Natural killer cell (primary cell): ENCODE measurements around the gene DDX21. TPM values are rescaled to one million over a fixed set of nuclear protein-coding genes. Genes with fewer than 3 reads are reported as not detected.
A peak's percentile ranks its signal among the peaks of the same experiment; 100 is the strongest.
"Not testable (repeated sequence)": the region's sequence is repeated elsewhere in the genome, so short reads cannot be mapped to it uniquely, and the experiment has no call there.

Source experiments
- ATAC-seq, 3 donors: fragments of 150-1000 bp in 2 of 3; fragments of 200-7000 bp in 1 of 3; cut with Tn5 transposase; 1 replicate in 1 of 3; 2 replicates in 2 of 3; pipeline ENCODE4 v1.10.0; 2021; ENCODE audit warnings: mild to moderate bottlenecking in 2 of 3, moderate library complexity in 2 of 3
- DNase-seq, 2 donors: peaks; one replicate each; pipeline versions ENCODE4 v3.0.0 to v3.0.0-alpha.2; 2013 to 2021; ENCODE audit warnings: mixed read lengths in 1 of 2
- H3K27ac ChIP-seq: one replicate; pipeline ENCODE4 v1.5.1; 2013; ENCODE audit warnings: mild to moderate bottlenecking, low read length
- H3K27me3 ChIP-seq: one replicate; pipeline ENCODE4 v1.6.1; 2013; ENCODE audit warnings: low read length; ENCODE audit not compliant: control insufficient read depth, insufficient read depth
- H3K36me3 ChIP-seq: one replicate; pipeline ENCODE4 v1.6.1; 2013; ENCODE audit warnings: low read length; ENCODE audit not compliant: control insufficient read depth, insufficient read depth
- H3K4me1 ChIP-seq: one replicate; pipeline ENCODE4 v1.6.1; 2013; ENCODE audit warnings: low read length; ENCODE audit not compliant: control insufficient read depth, insufficient read depth
- H3K4me3 ChIP-seq: one replicate; pipeline ENCODE4 v1.5.1; 2013; ENCODE audit warnings: low read length
- H3K9me3 ChIP-seq: one replicate; pipeline ENCODE4 v1.6.1; 2013; ENCODE audit warnings: low read length; ENCODE audit not compliant: control insufficient read depth, insufficient read depth
- H3K27ac Mint-ChIP-seq, 2 donors: one replicate each; pipeline ENCODE4 v1.8.0; 2022; ENCODE audit warnings: mild to moderate bottlenecking in 2 of 2, mixed read lengths in 2 of 2, moderate library complexity in 1 of 2
- H3K27me3 Mint-ChIP-seq, 2 donors: one replicate each; pipeline ENCODE4 v1.8.0; 2022; ENCODE audit warnings: low read depth in 2 of 2, mixed read lengths in 2 of 2
- H3K36me3 Mint-ChIP-seq: one replicate; pipeline ENCODE4 v1.8.0; 2022; ENCODE audit warnings: mixed read lengths
- H3K4me1 Mint-ChIP-seq, 2 donors: one replicate each; pipeline ENCODE4 v1.8.0; 2022; ENCODE audit warnings: mixed read lengths in 2 of 2
- H3K4me3 Mint-ChIP-seq: one replicate; pipeline ENCODE4 v1.8.0; 2022; ENCODE audit warnings: mild to moderate bottlenecking, moderate library complexity, mixed read lengths
- H3K9me3 Mint-ChIP-seq, 2 donors: one replicate each; pipeline ENCODE4 v1.8.0; 2022; ENCODE audit warnings: mixed read lengths in 2 of 2
- WGBS: methylation state at CpG from one replicate; pipeline ENCODE4 v1.1.7; 2013; ENCODE audit warnings: missing lambda C conversion rate; ENCODE audit not compliant: insufficient coverage; 5-methylcytosine and 5-hydroxymethylcytosine counted together
- intact Hi-C: fragments of 100-400 bp; cut with micrococcal nuclease; formaldehyde crosslinking; loops from one replicate; pipeline ENCODE4 v1.14.2; 2022
- total RNA-seq, 4 donors: library from RNA; stranded (reverse); fragments of 120-200 nt in 1 of 4; gene quantifications; one replicate each; pipeline versions ENCODE4 v1.2.3 to v1.2.4, GENCODE V29; 2013 to 2022
- TF ChIP-seq, protein P1 (sequence below): fragments of 200-600 bp; IDR thresholded peaks from one replicate; pipeline ENCODE4 v1.8.0; 2022; ENCODE audit warnings: antibody characterized with exemption

Gene DDX21
- 10 to 100 TPM; 59.0 to 62.1 (median 59.8) TPM for total RNA-seq
- 67.4 TPM for total RNA-seq (2013)

GRCh38 chr10:68955832-68956532 lies at the start of gene DDX21:
Gene DDX21 (plus strand): TSS chr10:68956170. CDS start chr10:68956226, 56 bp downstream.
- H3K4me3 ChIP-seq, result peak within 1 kb of the TSS; percentile 72
- H3K9me3 ChIP-seq, result no peaks in the 10 kb centered on the region
- peak within 1 kb of the TSS; percentile 99 for H3K4me3 Mint-ChIP-seq
- H3K27ac ChIP-seq, result peak within 1 kb of the TSS; percentile 86
- intact Hi-C loops, result loop anchor here (1.0 to 5.0 kb wide), 5 partner anchors 55 to 451 kb away; partner anchors contain the start of gene DDX50
- peaks cover 13% of the 10 kb centered on the region for H3K36me3 ChIP-seq
- no peaks in the 10 kb centered on the region for H3K27me3 Mint-ChIP-seq
- H3K27me3 ChIP-seq, result no peaks in the 10 kb centered on the region
- H3K36me3 Mint-ChIP-seq, result peaks cover 9% of the 10 kb centered on the region
- H3K4me1 Mint-ChIP-seq, result peaks cover 31 to 38% of the 10 kb centered on the region in 2 donors
- TF ChIP-seq, protein P1, sequence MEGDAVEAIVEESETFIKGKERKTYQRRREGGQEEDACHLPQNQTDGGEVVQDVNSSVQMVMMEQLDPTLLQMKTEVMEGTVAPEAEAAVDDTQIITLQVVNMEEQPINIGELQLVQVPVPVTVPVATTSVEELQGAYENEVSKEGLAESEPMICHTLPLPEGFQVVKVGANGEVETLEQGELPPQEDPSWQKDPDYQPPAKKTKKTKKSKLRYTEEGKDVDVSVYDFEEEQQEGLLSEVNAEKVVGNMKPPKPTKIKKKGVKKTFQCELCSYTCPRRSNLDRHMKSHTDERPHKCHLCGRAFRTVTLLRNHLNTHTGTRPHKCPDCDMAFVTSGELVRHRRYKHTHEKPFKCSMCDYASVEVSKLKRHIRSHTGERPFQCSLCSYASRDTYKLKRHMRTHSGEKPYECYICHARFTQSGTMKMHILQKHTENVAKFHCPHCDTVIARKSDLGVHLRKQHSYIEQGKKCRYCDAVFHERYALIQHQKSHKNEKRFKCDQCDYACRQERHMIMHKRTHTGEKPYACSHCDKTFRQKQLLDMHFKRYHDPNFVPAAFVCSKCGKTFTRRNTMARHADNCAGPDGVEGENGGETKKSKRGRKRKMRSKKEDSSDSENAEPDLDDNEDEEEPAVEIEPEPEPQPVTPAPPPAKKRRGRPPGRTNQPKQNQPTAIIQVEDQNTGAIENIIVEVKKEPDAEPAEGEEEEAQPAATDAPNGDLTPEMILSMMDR, result peak; percentile 77
- under 1% methylated on average over 53 of the region's 53 CpGs for WGBS
- ATAC-seq, result peak; percentile 84 to 93 (median 87)
- DNase-seq, result peak; percentile 81 to 94
- peaks cover 25% of the 10 kb centered on the region for H3K4me1 ChIP-seq
- no peaks in the 10 kb centered on the region for H3K9me3 Mint-ChIP-seq
- H3K27ac Mint-ChIP-seq, result peak within 1 kb of the TSS; percentile 99

DNA sequence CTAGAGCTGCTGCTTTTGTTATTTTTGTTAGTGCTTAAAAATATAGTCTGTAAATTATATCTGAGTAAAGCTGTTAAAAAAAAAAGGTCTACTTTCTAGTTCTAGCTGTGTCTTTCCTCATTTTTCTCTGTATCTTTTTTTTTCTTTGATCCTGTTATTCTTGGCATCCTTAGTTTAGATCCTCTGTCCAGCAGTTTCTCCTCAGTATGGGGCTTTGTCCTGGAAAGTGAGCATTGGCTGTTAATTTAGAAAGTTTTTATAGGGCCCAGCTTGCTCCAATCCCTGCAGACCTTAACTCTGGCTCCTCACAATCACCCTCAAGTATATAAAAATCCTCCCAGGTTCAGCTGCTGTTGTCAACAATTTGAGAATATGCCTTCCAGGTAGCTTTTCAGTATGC lies 31.4 kb upstream of the DDX21 start:
- DNase-seq, result no peak
- Mint-ChIP-seq H3K9me3 (no peaks in the 10 kb centered on the region), H3K36me3 (no peaks in the 10 kb centered on the region), H3K4me1 (peaks cover 7 to 12% of the 10 kb centered on the region in 2 donors), H3K27me3 (no peaks in the 10 kb centered on the region), H3K4me3 (no peak overlapping the region), H3K27ac (peak overlapping the region in 1 of 2 donors; percentile 44)
- ATAC-seq, result no peak
- intact Hi-C loops, result no loop called here
- no peak overlapping the region for H3K27ac ChIP-seq
- no peaks in the 10 kb centered on the region for H3K4me1 ChIP-seq
- H3K4me3 ChIP-seq, result no peak overlapping the region
- peaks cover 26% of the 10 kb centered on the region for H3K36me3 ChIP-seq
- TF ChIP-seq, protein P1, result no peak
- no peaks in the 10 kb centered on the region for H3K27me3 ChIP-seq
- no peaks in the 10 kb centered on the region for H3K9me3 ChIP-seq

GRCh38 chr10:68925489-68925888 lies 30.5 kb upstream of the DDX21 start:
- Mint-ChIP-seq H3K36me3 (no peaks in the 10 kb centered on the region), H3K27ac (no peak overlapping the region)

DNA sequence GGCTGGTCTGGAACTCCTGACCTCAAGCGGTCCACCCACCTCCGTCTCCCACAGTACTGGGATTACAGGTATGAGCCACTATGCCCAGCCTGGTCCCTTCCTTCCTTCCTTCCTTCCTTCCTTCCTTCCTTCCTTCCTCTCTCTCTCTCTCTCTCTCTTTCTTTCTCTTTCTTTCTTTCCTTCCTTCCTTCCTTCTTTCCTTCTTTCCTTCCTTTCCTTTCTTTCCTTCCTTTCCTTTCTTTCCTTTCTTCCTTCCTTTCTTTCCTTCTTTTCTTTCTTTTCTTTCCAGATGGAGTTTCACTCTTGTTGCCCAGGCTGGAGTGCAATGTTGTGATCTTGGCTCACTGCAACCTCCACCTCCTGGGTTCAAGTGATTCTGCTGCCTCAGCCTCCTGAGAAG lies 26.8 kb upstream of the DDX21 start:
- H3K36me3 Mint-ChIP-seq, intact Hi-C loops, H3K9me3 Mint-ChIP-seq, ATAC-seq, DNase-seq, H3K27ac ChIP-seq, H3K4me1 ChIP-seq, H3K4me3 Mint-ChIP-seq, H3K9me3 ChIP-seq, H3K4me3 ChIP-seq, H3K27me3 Mint-ChIP-seq, H3K27me3 ChIP-seq: not testable (repeated sequence)
- H3K36me3 ChIP-seq, result peaks cover 34% of the 10 kb centered on the region
- peaks cover 12 to 13% of the 10 kb centered on the region in 2 donors for H3K4me1 Mint-ChIP-seq
- H3K27ac Mint-ChIP-seq, result peak overlapping the region in 1 of 2 donors; percentile 4
- 87% methylated on average over 2 of the region's 2 CpGs for WGBS

More at GRCh38 chr10:68925489-68925888, 30.5 kb upstream of the DDX21 start:
- no peaks in the 10 kb centered on the region for H3K9me3 Mint-ChIP-seq
- ATAC-seq (no peak), DNase-seq (no peak)
- Histone ChIP-seq H3K9me3 (no peaks in the 10 kb centered on the region), H3K4me3 (no peak overlapping the region), H3K36me3 (peaks cover 23% of the 10 kb centered on the region), H3K4me1 (no peaks in the 10 kb centered on the region), H3K27ac (no peak overlapping the region), H3K27me3 (no peaks in the 10 kb centered on the region)
- TF ChIP-seq, protein P1, result no peak
- no peak overlapping the region for H3K4me3 Mint-ChIP-seq
- no peaks in the 10 kb centered on the region for H3K27me3 Mint-ChIP-seq
- WGBS, result 98% methylated on average over 4 of the region's 4 CpGs
- peaks cover 7 to 12% of the 10 kb centered on the region in 2 donors for H3K4me1 Mint-ChIP-seq
- intact Hi-C loops, result no loop called here

DNA sequence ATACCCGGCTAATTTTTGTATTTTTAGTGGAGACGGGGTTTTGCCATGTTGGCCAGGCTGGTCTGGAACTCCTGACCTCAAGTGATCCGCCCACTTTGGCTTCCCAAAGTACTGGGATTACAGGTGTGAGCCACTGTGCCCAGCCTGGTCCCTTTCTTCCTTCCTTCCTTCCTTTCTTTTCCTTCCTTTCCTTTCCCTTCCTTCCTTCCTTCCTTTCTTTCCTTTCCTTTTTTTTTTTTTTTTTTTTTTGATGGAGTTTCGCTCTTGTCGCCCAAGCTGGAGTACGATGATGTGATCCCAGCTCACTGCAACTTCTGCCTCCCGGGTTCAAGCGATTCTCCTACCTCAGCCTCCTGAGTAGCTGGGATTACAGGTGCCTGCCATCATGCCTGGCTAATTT lies 26.1 kb upstream of the DDX21 start:
- DNase-seq, H3K4me3 ChIP-seq, H3K4me3 Mint-ChIP-seq, intact Hi-C loops, ATAC-seq, H3K27me3 Mint-ChIP-seq, H3K4me1 ChIP-seq, H3K9me3 Mint-ChIP-seq, H3K36me3 Mint-ChIP-seq, H3K9me3 ChIP-seq, H3K27me3 ChIP-seq, H3K27ac ChIP-seq, H3K4me1 Mint-ChIP-seq, H3K27ac Mint-ChIP-seq: not testable (repeated sequence)
- H3K36me3 ChIP-seq, result peaks cover 42% of the 10 kb centered on the region
- WGBS, result 98% methylated on average over 8 of the region's 8 CpGs

- H3K4me3 Mint-ChIP-seq, H3K27me3 ChIP-seq, H3K27me3 Mint-ChIP-seq, H3K9me3 Mint-ChIP-seq, H3K9me3 ChIP-seq, H3K27ac ChIP-seq, H3K27ac Mint-ChIP-seq, H3K4me1 Mint-ChIP-seq, ATAC-seq, H3K4me1 ChIP-seq, intact Hi-C loops, H3K4me3 ChIP-seq, H3K36me3 Mint-ChIP-seq, DNase-seq: not testable (repeated sequence)
- WGBS, result 96% methylated on average over 3 of the region's 3 CpGs
- peaks cover 45% of the 10 kb centered on the region for H3K36me3 ChIP-seq
Measured at GRCh38 chr10:68932860-68933259, 23.1 kb upstream of the DDX21 start.
